ENCODE measurements around the gene FOXE1. TPM values are rescaled to one million over a fixed set of nuclear protein-coding genes. Genes with fewer than 3 reads are reported as not detected.

Gene FOXE1
- total RNA-seq, 1 experiment from 2014 or later: not detected

DNA sequence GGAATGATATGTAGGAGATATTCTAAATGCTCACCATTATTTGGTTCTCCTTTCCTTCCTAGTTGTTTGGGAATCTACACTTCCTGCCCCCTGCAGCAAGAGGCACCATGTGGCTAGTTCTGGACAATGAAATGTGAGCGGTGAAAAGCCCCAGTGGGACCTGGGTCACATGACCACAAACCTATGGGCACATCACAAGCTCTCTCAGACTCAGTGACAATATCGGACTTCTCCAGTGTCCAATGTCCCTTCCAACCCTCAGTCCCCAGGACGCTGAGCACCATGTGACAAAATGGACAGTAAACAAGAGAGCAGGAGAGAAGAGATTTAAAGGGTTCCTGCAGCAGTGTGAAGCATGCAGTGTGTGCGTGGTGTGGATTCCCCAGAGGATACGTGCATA, 44.6 kb upstream of the FOXE1 start:
- no peaks in the 10 kb centered on the region for H3K9me3 ChIP-seq (ENCODE audit: control insufficient read depth in 1 of 2, insufficient read depth in 1 of 2, low read depth in 1 of 2, low read length in 2 of 2)
- no peaks in the 10 kb centered on the region for H3K79me2 ChIP-seq (ENCODE audit: insufficient read depth, low read length)
- ChIA-PET RAD21 (ENCODE audit: low non-redundant PET in 1 of 2, low total read pairs in 2 of 2, uncharacterized antibody in 2 of 2, unreplicated experiment in 2 of 2) (no interaction called here), POLR2A (no interaction called here), CTCF (no interaction called here)
- no peak for DNase-seq (ENCODE audit: low read depth, low spot score)
- H3K4me1 ChIP-seq (ENCODE audit: control insufficient read depth in 1 of 2, insufficient read depth in 2 of 2, low read length in 2 of 2): peaks cover 4 to 16% of the 10 kb centered on the region in 2 experiments; a peak in 3 of 4 replicates
- H2AFZ ChIP-seq (ENCODE audit: low read depth, low read length, poor library complexity, severe bottlenecking): no peak overlapping the region
- H3K27me3 ChIP-seq (ENCODE audit: insufficient read depth, low read length): no peaks in the 10 kb centered on the region
- H3K9me2 ChIP-seq (ENCODE audit: insufficient read depth): no peaks in the 10 kb centered on the region
- no peak overlapping the region for H3K27ac ChIP-seq (ENCODE audit: low read depth, low read length)
- H3K4me2 ChIP-seq (ENCODE audit: low read length): no peak overlapping the region
- BruUV-seq (replicated peaks): no TSS peak
- no peak overlapping the region for H3K4me3 ChIP-seq (replicated peaks in 1 of 2; ENCODE audit: low read depth in 1 of 2, low read length in 2 of 2)
- no peaks in the 10 kb centered on the region for H3K36me3 ChIP-seq (ENCODE audit: control insufficient read depth in 1 of 2, insufficient read depth in 2 of 2, low read length in 2 of 2)
- TF ChIP-seq SIN3A (IDR thresholded peaks at IDR 0.05; ENCODE audit: low read depth) (no peak), TCF7L2 (IDR thresholded peaks at IDR 0.05; ENCODE audit: borderline replicate concordance, extremely low read depth, insufficient read depth, insufficient read length) (no peak), ELF1 (IDR thresholded peaks at IDR 0.05; ENCODE audit: borderline replicate concordance, low read depth) (no peak), ZFX (IDR thresholded peaks at IDR 0.05) (no peak), EGR1 (IDR thresholded peaks at IDR 0.05; ENCODE audit: low read depth) (no peak), POLR2A (IDR thresholded peaks at IDR 0.05; ENCODE audit: borderline replicate concordance, extremely low read depth, insufficient read depth, insufficient read length) (no peak), JUND (IDR thresholded peaks at IDR 0.05) (no peak), POLR2AphosphoS5 (IDR thresholded peaks at IDR 0.05; ENCODE audit: low read depth, low read length) (no peak), SP1 (IDR thresholded peaks at IDR 0.05; ENCODE audit: low read depth) (no peak), EZH2 (IDR thresholded peaks at IDR 0.05) (no peak)
- TF ChIP-seq, protein P1, sequence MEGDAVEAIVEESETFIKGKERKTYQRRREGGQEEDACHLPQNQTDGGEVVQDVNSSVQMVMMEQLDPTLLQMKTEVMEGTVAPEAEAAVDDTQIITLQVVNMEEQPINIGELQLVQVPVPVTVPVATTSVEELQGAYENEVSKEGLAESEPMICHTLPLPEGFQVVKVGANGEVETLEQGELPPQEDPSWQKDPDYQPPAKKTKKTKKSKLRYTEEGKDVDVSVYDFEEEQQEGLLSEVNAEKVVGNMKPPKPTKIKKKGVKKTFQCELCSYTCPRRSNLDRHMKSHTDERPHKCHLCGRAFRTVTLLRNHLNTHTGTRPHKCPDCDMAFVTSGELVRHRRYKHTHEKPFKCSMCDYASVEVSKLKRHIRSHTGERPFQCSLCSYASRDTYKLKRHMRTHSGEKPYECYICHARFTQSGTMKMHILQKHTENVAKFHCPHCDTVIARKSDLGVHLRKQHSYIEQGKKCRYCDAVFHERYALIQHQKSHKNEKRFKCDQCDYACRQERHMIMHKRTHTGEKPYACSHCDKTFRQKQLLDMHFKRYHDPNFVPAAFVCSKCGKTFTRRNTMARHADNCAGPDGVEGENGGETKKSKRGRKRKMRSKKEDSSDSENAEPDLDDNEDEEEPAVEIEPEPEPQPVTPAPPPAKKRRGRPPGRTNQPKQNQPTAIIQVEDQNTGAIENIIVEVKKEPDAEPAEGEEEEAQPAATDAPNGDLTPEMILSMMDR (IDR thresholded peaks at IDR 0.05 in 2 of 3, conservative IDR thresholded peaks at IDR 0.05 in 1 of 3; ENCODE audit: borderline replicate concordance in 1 of 3, insufficient read depth in 1 of 3, low read depth in 2 of 3, low read length in 2 of 3): no peak
- TF ChIP-seq, protein P2, sequence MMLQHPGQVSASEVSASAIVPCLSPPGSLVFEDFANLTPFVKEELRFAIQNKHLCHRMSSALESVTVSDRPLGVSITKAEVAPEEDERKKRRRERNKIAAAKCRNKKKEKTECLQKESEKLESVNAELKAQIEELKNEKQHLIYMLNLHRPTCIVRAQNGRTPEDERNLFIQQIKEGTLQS (IDR thresholded peaks at IDR 0.05): no peak
- ATAC-seq: no peak
- H3K9ac ChIP-seq (ENCODE audit: low read length): no peak overlapping the region
- H4K20me1 ChIP-seq (ENCODE audit: insufficient read depth): no peaks in the 10 kb centered on the region
- intact Hi-C loops (cut with micrococcal nuclease): no loop called here

All from HCT116 (cell line).